NCI-H345 treated with DMSO at 0.1 percent for 48 hours (cell line): ENCODE results near the gene EPC2.

Experiments
- DNase-seq: peaks from one replicate; lab custom pipeline; 2025; ENCODE audit not compliant: unreplicated experiment; lab: John Stamatoyannopoulos, UW

The EPC2 gene

GRCh38 chr2:148643998-148644882 lies at the start of gene EPC2:
Gene EPC2 (plus strand): TSS chr2:148644751. CDS start chr2:148645018, 267 bp downstream.
- DNase-seq = peak; percentile 62

GRCh38 chr2:148596018-148596417 lies 48.5 kb upstream of the EPC2 start:
- no peak for DNase-seq

GRCh38 chr2:148599109-148599991 lies 45.2 kb upstream of the EPC2 start:
- DNase-seq = peak; percentile 51

GRCh38 chr2:148602885-148603561 lies 41.5 kb upstream of the EPC2 start:
- DNase-seq = no peak

GRCh38 chr2:148603562-148603920 lies 41.0 kb upstream of the EPC2 start:
- no peak for DNase-seq

GRCh38 chr2:148604927-148605326 lies 39.6 kb upstream of the EPC2 start:
- DNase-seq = no peak

- DNase-seq = no peak
These were observed 37.0 kb upstream of the EPC2 start for GRCh38 chr2:148607566-148607965.

- DNase-seq = no peak
These were observed 31.1 kb upstream of the EPC2 start for GRCh38 chr2:148613231-148614013.

- no peak for DNase-seq
These were observed 30.6 kb upstream of the EPC2 start for GRCh38 chr2:148614014-148614321.

GRCh38 chr2:148614322-148615049 lies 30.1 kb upstream of the EPC2 start:
- DNase-seq = no peak

- no peak for DNase-seq
These were observed 29.1 kb upstream of the EPC2 start for GRCh38 chr2:148615381-148615841.

- no peak for DNase-seq
These were observed 27.9 kb upstream of the EPC2 start for GRCh38 chr2:148616662-148617061.

- DNase-seq = no peak
These were observed 27.3 kb upstream of the EPC2 start for GRCh38 chr2:148617219-148617618.

GRCh38 chr2:148619560-148620195 lies 24.9 kb upstream of the EPC2 start:
- DNase-seq = no peak

GRCh38 chr2:148622366-148622765 lies 22.2 kb upstream of the EPC2 start:
- DNase-seq = no peak

GRCh38 chr2:148623086-148623485 lies 21.5 kb upstream of the EPC2 start:
- no peak for DNase-seq

- DNase-seq = no peak
These were observed 17.3 kb upstream of the EPC2 start for GRCh38 chr2:148627224-148627623.

GRCh38 chr2:148634749-148635148 lies 9.8 kb upstream of the EPC2 start:
- no peak for DNase-seq

GRCh38 chr2:148638543-148638942 lies 6.0 kb upstream of the EPC2 start:
- DNase-seq = no peak

- DNase-seq = no peak
These were observed 3.8 kb upstream of the EPC2 start for GRCh38 chr2:148640767-148641166.
